Testis (tissue), 3 donors: ENCODE data around the gene DCLK1. TPM values are rescaled to one million over a fixed set of nuclear protein-coding genes. Genes with fewer than 3 reads are reported as not detected.
A peak's percentile ranks its signal among the peaks of the same experiment; 100 is the strongest.

ENCODE experiments used
- DNase-seq: peaks from one replicate; pipeline ENCODE4 v3.0.0-alpha.2; 2019
- H3K27ac ChIP-seq, 2 donors: fragments of 200-600 bp; sonication (generic); one replicate each; pipeline ENCODE4 v1.5.1; 2019
- H3K27me3 ChIP-seq: fragments of 200-600 bp; sonication (generic); one replicate; pipeline ENCODE4 v1.5.1; 2019
- H3K36me3 ChIP-seq: fragments of 200-600 bp; sonication (generic); one replicate; pipeline ENCODE4 v1.5.1; 2017; ENCODE audit warnings: low read depth; ENCODE audit errors: missing control alignments
- H3K4me1 ChIP-seq: fragments of 200-600 bp; sonication (generic); one replicate; pipeline ENCODE4 v1.5.1; 2019
- H3K4me3 ChIP-seq, 2 donors: fragments of 200-600 bp; sonication (generic); one replicate each; pipeline ENCODE4 v1.5.1; 2017 to 2019
- H3K9me3 ChIP-seq: fragments of 200-600 bp; sonication (generic); one replicate; pipeline ENCODE4 v1.5.1; 2017
- POLR2A ChIP-seq: fragments of 450-650 bp; IDR thresholded peaks from one replicate; pipeline ENCODE4 v1.6.1; 2017; ENCODE audit warnings: antibody characterized with exemption, mild to moderate bottlenecking, moderate library complexity
- WGBS, 2 donors: methylation state at CpG; one replicate each; pipeline ENCODE4 v1.1.5; 2018; 5-methylcytosine and 5-hydroxymethylcytosine counted together
- intact Hi-C: fragments of 100-400 bp; cut with DNase I; formaldehyde crosslinking; loops from one replicate; pipeline ENCODE4 v1.15.1; 2023; ENCODE audit warnings: low total_unique reads
- polyA plus RNA-seq: library from polyadenylated mRNA; stranded (reverse); fragments of 350-450 nt; fragmentation: Illumina TruSeq; extraction: RNeasy Lipid Tissue Mini Kit (QIAGEN cat#74804); gene quantifications from one replicate; pipeline ENCODE4 v1.2.3, GENCODE V29; 2014; ENCODE audit warnings: low read depth, low replicate concordance; ENCODE audit not compliant: insufficient read depth
- total RNA-seq, 2 donors: library from RNA; depleted of rRNA; stranded (reverse); fragments of >200 nt; gene quantifications; one replicate each; pipeline ENCODE4 v1.2.3, GENCODE V29; 2016
- TF ChIP-seq, protein P1 (sequence below), 3 experiments: fragments of 450-650 bp in 2 of 3; fragments of 200-600 bp in 1 of 3; sonication (generic) in 1 of 3; IDR thresholded peaks; one replicate each; pipeline ENCODE4 v1.5.1; 2016 to 2019; ENCODE audit warnings: antibody characterized with exemption in 3 of 3, mild to moderate bottlenecking in 2 of 3, moderate library complexity in 1 of 3

DCLK1 gene
- total and polyA plus RNA-seq, 3 donors from 2014 or later, result 4.5 to 8.9 (median 4.9) TPM

DNA sequence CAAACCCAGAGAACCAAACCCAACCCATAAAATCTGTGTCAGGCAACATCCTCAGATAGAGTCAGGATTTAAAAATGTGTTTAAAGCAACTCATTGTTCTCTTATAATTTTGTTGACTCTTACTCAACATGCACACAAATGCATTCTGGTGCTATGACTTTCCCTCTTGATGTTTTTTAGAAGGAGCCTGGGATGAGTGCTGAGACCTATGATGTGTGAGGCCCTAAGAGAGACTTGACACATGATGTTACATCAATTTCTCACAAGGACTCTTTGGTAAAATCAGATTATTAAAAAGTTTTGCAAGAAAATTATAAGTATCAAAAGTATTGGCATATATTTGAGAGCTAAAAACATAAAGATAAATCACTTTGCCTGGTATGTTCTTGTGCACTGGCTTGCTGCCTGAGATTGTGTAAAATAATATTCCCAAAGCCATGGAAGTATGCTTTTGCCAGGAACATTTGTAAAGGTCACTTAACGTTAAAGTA, 173.9 kb downstream of the DCLK1 start:
- WGBS, 2 donors, result 45 to 49% methylated on average over 1 of the region's 1 CpG

DNA sequence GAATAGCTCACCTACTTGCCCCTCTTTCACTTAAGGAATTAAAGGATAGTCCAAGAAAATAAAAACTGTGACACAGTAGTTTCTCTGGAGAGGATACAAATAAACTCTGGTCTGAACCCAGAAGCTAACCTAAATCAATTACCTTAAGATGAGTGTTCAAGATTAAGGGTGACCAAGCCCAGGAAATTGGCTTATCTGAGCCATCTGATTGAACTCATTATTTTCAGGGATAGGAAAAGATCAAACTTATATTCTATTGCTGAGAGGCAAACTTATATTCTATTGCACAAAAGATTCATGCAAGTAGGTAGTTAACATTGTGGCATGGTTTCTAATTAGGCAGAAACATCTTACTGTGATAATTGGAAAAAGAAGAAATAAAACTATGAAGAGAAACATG, 175.1 kb downstream of the DCLK1 start:
- intact Hi-C loops, result no loop called here
- no peak for DNase-seq
- no peaks in the 10 kb centered on the region for H3K4me1 ChIP-seq
- no peaks in the 10 kb centered on the region for H3K36me3 ChIP-seq
- no peaks in the 10 kb centered on the region for H3K27me3 ChIP-seq
- no peak overlapping the region for H3K4me3 ChIP-seq
- TF ChIP-seq, protein P1, sequence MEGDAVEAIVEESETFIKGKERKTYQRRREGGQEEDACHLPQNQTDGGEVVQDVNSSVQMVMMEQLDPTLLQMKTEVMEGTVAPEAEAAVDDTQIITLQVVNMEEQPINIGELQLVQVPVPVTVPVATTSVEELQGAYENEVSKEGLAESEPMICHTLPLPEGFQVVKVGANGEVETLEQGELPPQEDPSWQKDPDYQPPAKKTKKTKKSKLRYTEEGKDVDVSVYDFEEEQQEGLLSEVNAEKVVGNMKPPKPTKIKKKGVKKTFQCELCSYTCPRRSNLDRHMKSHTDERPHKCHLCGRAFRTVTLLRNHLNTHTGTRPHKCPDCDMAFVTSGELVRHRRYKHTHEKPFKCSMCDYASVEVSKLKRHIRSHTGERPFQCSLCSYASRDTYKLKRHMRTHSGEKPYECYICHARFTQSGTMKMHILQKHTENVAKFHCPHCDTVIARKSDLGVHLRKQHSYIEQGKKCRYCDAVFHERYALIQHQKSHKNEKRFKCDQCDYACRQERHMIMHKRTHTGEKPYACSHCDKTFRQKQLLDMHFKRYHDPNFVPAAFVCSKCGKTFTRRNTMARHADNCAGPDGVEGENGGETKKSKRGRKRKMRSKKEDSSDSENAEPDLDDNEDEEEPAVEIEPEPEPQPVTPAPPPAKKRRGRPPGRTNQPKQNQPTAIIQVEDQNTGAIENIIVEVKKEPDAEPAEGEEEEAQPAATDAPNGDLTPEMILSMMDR (IDR thresholded peaks at IDR 0.05), result no peak
- no peak for TF ChIP-seq POLR2A
- no peak overlapping the region for H3K27ac ChIP-seq
- no peaks in the 10 kb centered on the region for H3K9me3 ChIP-seq

More for the DNA sequence above, 173.9 kb downstream of the DCLK1 start:
- TF ChIP-seq, protein P1 (IDR thresholded peaks at IDR 0.05), result no peak
- TF ChIP-seq POLR2A, result no peak
- DNase-seq, result no peak
- H3K9me3 ChIP-seq, result no peaks in the 10 kb centered on the region
- intact Hi-C loops, result no loop called here
- H3K36me3 ChIP-seq, result no peaks in the 10 kb centered on the region
- no peaks in the 10 kb centered on the region for H3K4me1 ChIP-seq
- no peaks in the 10 kb centered on the region for H3K27me3 ChIP-seq
- H3K27ac ChIP-seq, result no peak overlapping the region
- no peak overlapping the region for H3K4me3 ChIP-seq

DNA sequence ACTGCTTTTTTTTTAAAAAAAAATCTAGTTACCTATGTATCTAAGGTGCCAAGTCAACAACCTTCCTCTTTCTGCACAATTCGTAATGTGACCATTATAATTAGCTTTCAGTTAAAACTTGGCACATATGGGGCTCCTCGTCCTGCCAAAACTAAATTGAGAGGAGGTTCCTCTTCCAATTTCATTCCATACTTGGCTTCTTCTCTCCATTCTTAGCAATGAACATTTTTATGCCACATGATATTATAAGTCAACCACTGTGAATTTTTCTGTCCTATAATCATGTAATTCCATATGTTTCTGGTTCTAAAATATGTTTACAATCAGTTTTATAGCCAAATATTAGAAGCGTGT, 177.0 kb downstream of the DCLK1 start:
- DNase-seq, result no peak
- intact Hi-C loops, result no loop called here
- H3K27ac ChIP-seq, result no peak overlapping the region
- H3K36me3 ChIP-seq, result no peaks in the 10 kb centered on the region
- H3K4me3 ChIP-seq, result no peak overlapping the region
- 50 to 60% methylated on average over 3 of the region's 3 CpGs for WGBS, 2 donors
- H3K4me1 ChIP-seq, result no peaks in the 10 kb centered on the region
- no peak for TF ChIP-seq POLR2A
- TF ChIP-seq, protein P1 (IDR thresholded peaks at IDR 0.05), result no peak
- H3K27me3 ChIP-seq, result no peaks in the 10 kb centered on the region
- H3K9me3 ChIP-seq, result no peaks in the 10 kb centered on the region

DNA sequence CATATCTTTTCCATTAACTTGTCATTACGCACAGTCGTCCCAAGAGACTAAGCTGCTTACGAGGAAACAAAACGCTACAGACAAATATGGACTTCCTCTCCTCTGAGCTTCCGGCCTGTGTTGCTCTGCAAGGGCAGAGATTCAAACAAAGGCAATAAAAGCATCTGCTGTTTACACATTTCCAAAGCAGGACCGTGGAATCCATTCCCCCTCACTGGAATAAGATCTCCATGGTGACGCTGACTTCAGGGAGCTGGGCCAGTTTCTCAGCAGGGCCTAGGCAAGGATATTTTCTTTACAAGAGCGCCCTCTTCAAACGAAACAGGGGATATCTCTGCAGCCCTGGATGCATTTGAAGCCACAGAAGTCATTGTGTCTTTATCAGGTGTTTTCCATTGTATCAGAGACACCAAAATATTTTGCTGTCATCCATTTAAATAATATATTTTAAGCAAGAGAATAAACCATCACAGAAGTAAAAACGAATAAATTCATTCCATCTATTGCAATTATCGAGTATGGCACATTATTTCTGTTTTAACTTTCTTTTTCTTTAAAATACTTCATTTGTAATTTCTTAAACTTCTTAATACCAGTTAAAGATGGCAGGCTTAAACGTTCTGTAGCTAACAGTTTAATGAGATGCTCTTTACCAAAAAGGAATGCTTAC, 177.5 kb downstream of the DCLK1 start:
- TF ChIP-seq, protein P1 (IDR thresholded peaks at IDR 0.05), result peak; percentile 44 to 54 (median 50)
- no peak for TF ChIP-seq POLR2A
- H3K4me3 ChIP-seq, result no peak overlapping the region
- no peaks in the 10 kb centered on the region for H3K4me1 ChIP-seq
- DNase-seq, result peak; percentile 87
- intact Hi-C loops, result no loop called here
- H3K27ac ChIP-seq, result no peak overlapping the region
- no peaks in the 10 kb centered on the region for H3K27me3 ChIP-seq
- WGBS, 2 donors, result 21 to 27% methylated on average over 12 of the region's 12 CpGs
- no peaks in the 10 kb centered on the region for H3K36me3 ChIP-seq
- no peaks in the 10 kb centered on the region for H3K9me3 ChIP-seq

DNA sequence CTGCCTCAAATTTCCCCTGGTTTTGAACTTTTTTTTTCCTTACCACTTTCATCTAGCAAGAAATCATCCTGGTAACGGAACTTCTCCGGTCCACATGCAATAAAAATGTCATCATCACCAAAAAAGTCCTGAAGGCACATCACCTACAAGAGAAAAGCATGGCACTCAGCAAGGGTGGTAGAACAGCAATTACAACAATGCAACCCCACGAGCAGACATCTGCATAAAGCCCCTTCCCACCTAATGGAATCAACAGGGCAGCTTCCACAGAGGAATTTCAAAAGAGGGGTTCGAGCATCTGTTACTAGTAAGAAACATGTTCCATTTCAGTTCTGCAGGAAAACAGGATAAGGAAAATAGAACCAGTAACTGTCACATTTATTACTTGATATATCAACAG, 183.9 kb downstream of the DCLK1 start:
- Histone ChIP-seq H3K4me3 (no peak overlapping the region), H3K36me3 (no peaks in the 10 kb centered on the region), H3K4me1 (no peaks in the 10 kb centered on the region), H3K27ac (no peak overlapping the region), H3K27me3 (no peaks in the 10 kb centered on the region), H3K9me3 (no peaks in the 10 kb centered on the region)
- no peak for DNase-seq
- 86 to 90% methylated on average over 4 of the region's 4 CpGs for WGBS, 2 donors
- intact Hi-C loops, result no loop called here
- TF ChIP-seq POLR2A, result no peak
- TF ChIP-seq, protein P1 (IDR thresholded peaks at IDR 0.05), result no peak
